Neuronal stem cell (in vitro differentiated cells): Measurements from ENCODE around the gene PMM1.

Experiments used
- DNase-seq: peaks from one replicate; pipeline ENCODE4 v3.0.0-alpha.2; 2013; ENCODE audit warnings: low spot score
- H2AFZ ChIP-seq: one replicate; pipeline ENCODE4 v1.6.1; 2013; ENCODE audit warnings: mild to moderate bottlenecking, low read length, inconsistent platforms
- H2AK5ac ChIP-seq: 2 replicates; pipeline ENCODE4 v1.6.1; 2013; ENCODE audit warnings: low read depth, mild to moderate bottlenecking, inconsistent platforms, low read length, moderate library complexity, mixed read lengths
- H2BK120ac ChIP-seq: 2 replicates; pipeline ENCODE4 v1.6.1; 2013; ENCODE audit warnings: low read depth, mild to moderate bottlenecking, inconsistent platforms, low read length, moderate library complexity, mixed read lengths
- H2BK12ac ChIP-seq: one replicate; pipeline ENCODE4 v1.6.1; 2013; ENCODE audit warnings: low read length, inconsistent platforms
- H2BK15ac ChIP-seq: 2 replicates; pipeline ENCODE4 v1.6.1; 2013; ENCODE audit warnings: mild to moderate bottlenecking, low read length, inconsistent platforms, mixed read lengths
- H2BK5ac ChIP-seq: one replicate; pipeline ENCODE4 v1.6.1; 2013; ENCODE audit warnings: inconsistent platforms, mild to moderate bottlenecking, low read length, moderate library complexity
- H3K14ac ChIP-seq: one replicate; pipeline ENCODE4 v1.6.1; 2013; ENCODE audit warnings: low read length, inconsistent platforms
- H3K18ac ChIP-seq: 2 replicates; pipeline ENCODE4 v1.6.1; 2013; ENCODE audit warnings: low read length, inconsistent platforms
- H3K23ac ChIP-seq: 2 replicates; pipeline ENCODE4 v1.6.1; 2013; ENCODE audit warnings: low read depth, mild to moderate bottlenecking, mixed read lengths, low read length, inconsistent platforms; ENCODE audit not compliant: poor library complexity
- H3K27ac ChIP-seq: replicated peaks from 3 replicates; pipeline ENCODE4 v1.5.1; 2013; ENCODE audit warnings: low read length, inconsistent platforms
- H3K27me3 ChIP-seq, 3 experiments: 2 replicates each; pipeline ENCODE4 v1.6.1; 2013; ENCODE audit warnings: low read length in 3 of 3, mild to moderate bottlenecking in 2 of 3, inconsistent platforms in 1 of 3, low read depth in 1 of 3, mixed read lengths in 1 of 3, moderate library complexity in 1 of 3; ENCODE audit not compliant: control insufficient read depth in 3 of 3, insufficient read depth in 3 of 3
- H3K36me3 ChIP-seq, 2 donors: replicated peaks in 1 of 2; 2 replicates each; pipeline ENCODE4 v1.6.1; 2013; ENCODE audit warnings: low read length in 2 of 2; ENCODE audit not compliant: control insufficient read depth in 2 of 2, insufficient read depth in 2 of 2
- H3K4ac ChIP-seq: 2 replicates; pipeline ENCODE4 v1.6.1; 2013; ENCODE audit warnings: inconsistent platforms, mild to moderate bottlenecking, low read length, moderate library complexity
- H3K4me1 ChIP-seq, 2 donors: 1 replicate in 1 of 2; 2 replicates in 1 of 2; pipeline ENCODE4 v1.6.1; 2013; ENCODE audit warnings: low read length in 2 of 2, low read depth in 1 of 2; ENCODE audit not compliant: control insufficient read depth in 2 of 2, insufficient read depth in 1 of 2
- H3K4me2 ChIP-seq: one replicate; pipeline ENCODE4 v1.6.1; 2013; ENCODE audit warnings: mild to moderate bottlenecking, low read length, inconsistent platforms; ENCODE audit not compliant: insufficient read depth, poor library complexity, severe bottlenecking
- H3K4me3 ChIP-seq, 2 donors: 2 replicates each; pipeline ENCODE4 v1.5.1; 2013; ENCODE audit warnings: low read length in 2 of 2, mild to moderate bottlenecking in 2 of 2, inconsistent platforms in 1 of 2, moderate library complexity in 1 of 2
- H3K79me1 ChIP-seq: one replicate; pipeline ENCODE4 v1.6.1; 2013; ENCODE audit warnings: low read depth, mild to moderate bottlenecking, inconsistent platforms, low read length, moderate library complexity
- H3K9ac ChIP-seq: one replicate; pipeline ENCODE4 v1.6.1; 2013; ENCODE audit warnings: mild to moderate bottlenecking, low read depth, low read length, inconsistent platforms; ENCODE audit not compliant: poor library complexity
- H3K9me3 ChIP-seq, 2 donors: replicated peaks in 1 of 2; 2 replicates each; pipeline versions ENCODE3 to v1.6.1; 2013; ENCODE audit warnings: low read length in 2 of 2, mild to moderate bottlenecking in 2 of 2, inconsistent platforms in 1 of 2, low read depth in 1 of 2, mixed read lengths in 1 of 2, moderate library complexity in 1 of 2; ENCODE audit not compliant: control insufficient read depth in 2 of 2, insufficient read depth in 1 of 2
- H4K8ac ChIP-seq: one replicate; pipeline ENCODE4 v1.6.1; 2013; ENCODE audit warnings: low read depth, mild to moderate bottlenecking, inconsistent platforms, low read length, moderate library complexity
- H4K91ac ChIP-seq: one replicate; pipeline ENCODE4 v1.6.1; 2013; ENCODE audit warnings: low read length, low read depth, mild to moderate bottlenecking, inconsistent platforms; ENCODE audit not compliant: poor library complexity
- WGBS, 2 donors: extraction: QIAGEN DNeasy Blood & Tissue Kit; methylation state at CpG; one replicate each; pipeline ENCODE4 v1.1.7; 2013; ENCODE audit warnings: missing lambda C conversion rate in 2 of 2, mixed read lengths in 1 of 2; ENCODE audit not compliant: insufficient read length in 2 of 2, insufficient replicate concordance in 1 of 2; ENCODE audit errors: extremely low coverage in 2 of 2; 5-methylcytosine and 5-hydroxymethylcytosine counted together

The PMM1 gene

GRCh38 chr22:41619979-41620588, 30.4 kb upstream of the PMM1 start:
- no peak overlapping the region for H4K91ac ChIP-seq
- no peak overlapping the region for H3K4ac ChIP-seq
- DNase-seq: peak; percentile 3
- peak overlapping the region; percentile 91 for H2AFZ ChIP-seq
- H3K4me2 ChIP-seq: peak overlapping the region; percentile 74
- peak overlapping the region; percentile 74 for H3K9ac ChIP-seq
- H2BK15ac ChIP-seq: peak overlapping the region; percentile 32
- no peaks in the 10 kb centered on the region for H3K27me3 ChIP-seq
- H2AK5ac ChIP-seq: peak overlapping the region; percentile 20
- H3K79me1 ChIP-seq: peaks cover 10% of the 10 kb centered on the region
- no peak overlapping the region for H3K14ac ChIP-seq
- H3K18ac ChIP-seq: peak overlapping the region; percentile 49
- no peak overlapping the region for H2BK12ac ChIP-seq
- H3K27ac ChIP-seq: peak overlapping the region; percentile 41
- peak overlapping the region; percentile 90 to 96 for H3K4me3 ChIP-seq
- no peak overlapping the region for H2BK120ac ChIP-seq
- peaks cover 8 to 15% of the 10 kb centered on the region in 2 donors for H3K4me1 ChIP-seq
- H3K23ac ChIP-seq: no peak overlapping the region
- peak overlapping the region; percentile 0 for H2BK5ac ChIP-seq
- no peaks in the 10 kb centered on the region for H3K9me3 ChIP-seq
- H4K8ac ChIP-seq: no peak overlapping the region
- WGBS, 2 donors: no CpG with 5 or more reads among the region's 24 CpGs
- H3K36me3 ChIP-seq: peaks cover 10 to 31% of the 10 kb centered on the region in 2 donors

GRCh38 chr22:41613456-41613855, 23.8 kb upstream of the PMM1 start:
- no peak overlapping the region for H3K23ac ChIP-seq
- H3K27ac ChIP-seq: no peak overlapping the region

GRCh38 chr22:41612603-41613306, 23.1 kb upstream of the PMM1 start:
- Histone ChIP-seq H4K8ac (no peak overlapping the region), H2AFZ (no peak overlapping the region), H3K27ac (no peak overlapping the region), H3K9ac (no peak overlapping the region), H2BK5ac (no peak overlapping the region), H3K36me3 (peaks cover 0 to 2% of the 10 kb centered on the region in 2 donors), H3K27me3 (no peaks in the 10 kb centered on the region), H3K9me3 (no peaks in the 10 kb centered on the region), H3K4ac (no peak overlapping the region), H2AK5ac (no peak overlapping the region), H3K4me1 (no peaks in the 10 kb centered on the region), H3K14ac (no peak overlapping the region), H2BK15ac (no peak overlapping the region), H3K18ac (no peak overlapping the region), H3K4me2 (no peak overlapping the region), H2BK12ac (no peak overlapping the region), H3K4me3 (no peak overlapping the region), H3K23ac (no peak overlapping the region), H3K79me1 (no peaks in the 10 kb centered on the region), H2BK120ac (no peak overlapping the region), H4K91ac (no peak overlapping the region)
- DNase-seq: no peak
- WGBS, 2 donors: no CpG with 5 or more reads among the region's 6 CpGs

More at GRCh38 chr22:41613456-41613855, 23.8 kb upstream of the PMM1 start:
- no peak overlapping the region for H2BK15ac ChIP-seq
- H4K91ac ChIP-seq: no peak overlapping the region
- H3K9me3 ChIP-seq: no peaks in the 10 kb centered on the region
- H4K8ac ChIP-seq: no peak overlapping the region
- WGBS, 2 donors: no CpG with 5 or more reads among the region's 2 CpGs
- H3K4me3 ChIP-seq: no peak overlapping the region
- H2BK120ac ChIP-seq: no peak overlapping the region
- no peak for DNase-seq
- no peaks in the 10 kb centered on the region for H3K4me1 ChIP-seq
- H3K36me3 ChIP-seq: peaks cover 0 to 2% of the 10 kb centered on the region in 2 donors
- no peak overlapping the region for H2BK5ac ChIP-seq
- no peak overlapping the region for H3K14ac ChIP-seq
- H2BK12ac ChIP-seq: no peak overlapping the region
- no peak overlapping the region for H2AK5ac ChIP-seq
- no peaks in the 10 kb centered on the region for H3K79me1 ChIP-seq
- no peak overlapping the region for H3K9ac ChIP-seq
- no peak overlapping the region for H3K4ac ChIP-seq
- H3K18ac ChIP-seq: no peak overlapping the region
- no peak overlapping the region for H3K4me2 ChIP-seq
- H2AFZ ChIP-seq: no peak overlapping the region
- H3K27me3 ChIP-seq: no peaks in the 10 kb centered on the region

GRCh38 chr22:41608386-41608785, 18.7 kb upstream of the PMM1 start:
- Histone ChIP-seq H3K4me1 (peaks cover 5% of the 10 kb centered on the region in 2 donors), H2AK5ac (no peak overlapping the region)

More at GRCh38 chr22:41608386-41608785, 18.7 kb upstream of the PMM1 start:
- Histone ChIP-seq H3K27ac (no peak overlapping the region), H3K4ac (no peak overlapping the region), H3K4me2 (no peak overlapping the region), H3K14ac (no peak overlapping the region), H3K27me3 (no peaks in the 10 kb centered on the region), H4K91ac (no peak overlapping the region), H2BK12ac (no peak overlapping the region), H2BK15ac (no peak overlapping the region), H3K9me3 (no peaks in the 10 kb centered on the region), H2BK120ac (no peak overlapping the region), H3K4me3 (no peak overlapping the region), H3K23ac (no peak overlapping the region), H3K9ac (no peak overlapping the region), H3K36me3 (peaks cover 6 to 36% of the 10 kb centered on the region in 2 donors), H3K79me1 (no peaks in the 10 kb centered on the region), H4K8ac (no peak overlapping the region), H3K18ac (no peak overlapping the region), H2BK5ac (no peak overlapping the region), H2AFZ (no peak overlapping the region)
- DNase-seq: no peak
- WGBS, 2 donors: no CpG with 5 or more reads among the region's 3 CpGs
